Suppressor macrophage (primary cell): ENCODE results near the gene PDIA3.
"Not testable (repeated sequence)": the region's sequence is repeated elsewhere in the genome, so short reads cannot be mapped to it uniquely, and the experiment has no call there.

ENCODE experiments used
- DNase-seq, 4 experiments: peaks; one replicate each; pipeline ENCODE4 v3.0.0-alpha.2; 2020 to 2022

PDIA3 gene

DNA sequence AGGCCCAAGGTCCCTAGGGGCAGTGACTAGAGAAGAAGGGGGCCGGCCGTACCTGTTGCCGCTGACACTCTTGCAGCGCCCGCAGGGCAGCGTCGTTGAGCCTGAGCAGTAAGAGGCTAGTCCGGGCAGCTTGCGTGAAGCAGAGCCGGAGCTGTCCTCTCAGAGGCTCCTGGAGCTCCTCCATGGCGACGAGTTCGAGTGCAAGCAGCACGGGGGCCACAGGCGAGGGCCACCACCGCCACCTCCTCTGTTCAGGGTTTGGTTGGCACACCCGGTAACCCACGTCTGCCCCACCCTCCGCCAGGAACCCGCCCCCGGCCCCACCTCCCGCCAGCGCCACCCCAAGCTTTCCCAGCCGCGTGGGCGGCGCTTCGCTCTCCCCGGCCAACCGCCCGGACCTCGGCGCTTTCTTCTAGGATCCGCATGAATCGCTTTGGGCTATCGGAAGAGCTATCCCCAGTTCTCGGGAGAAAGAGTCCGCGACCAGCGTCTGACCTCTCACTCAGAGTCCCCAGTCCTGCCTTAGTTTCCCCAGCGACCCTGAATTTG lies 30.6 kb downstream of the PDIA3 start, which contains the start of gene ELL3:
ELL3 (minus strand) TSS at position 249 of the 549 bp plus-strand sequence; CDS start at position 184, 65 bp downstream.
- peak; percentile 78 to 94 (median 86) for DNase-seq

GRCh38 chr15:43777267-43777914 lies 31.2 kb downstream of the PDIA3 start:
- DNase-seq = peak; percentile 70 to 86 (median 77)

GRCh38 chr15:43779016-43779415 lies 32.8 kb downstream of the PDIA3 start:
- no peak for DNase-seq

- no peak for DNase-seq
These were observed 43.2 kb downstream of the PDIA3 start for GRCh38 chr15:43789409-43789808.

DNA sequence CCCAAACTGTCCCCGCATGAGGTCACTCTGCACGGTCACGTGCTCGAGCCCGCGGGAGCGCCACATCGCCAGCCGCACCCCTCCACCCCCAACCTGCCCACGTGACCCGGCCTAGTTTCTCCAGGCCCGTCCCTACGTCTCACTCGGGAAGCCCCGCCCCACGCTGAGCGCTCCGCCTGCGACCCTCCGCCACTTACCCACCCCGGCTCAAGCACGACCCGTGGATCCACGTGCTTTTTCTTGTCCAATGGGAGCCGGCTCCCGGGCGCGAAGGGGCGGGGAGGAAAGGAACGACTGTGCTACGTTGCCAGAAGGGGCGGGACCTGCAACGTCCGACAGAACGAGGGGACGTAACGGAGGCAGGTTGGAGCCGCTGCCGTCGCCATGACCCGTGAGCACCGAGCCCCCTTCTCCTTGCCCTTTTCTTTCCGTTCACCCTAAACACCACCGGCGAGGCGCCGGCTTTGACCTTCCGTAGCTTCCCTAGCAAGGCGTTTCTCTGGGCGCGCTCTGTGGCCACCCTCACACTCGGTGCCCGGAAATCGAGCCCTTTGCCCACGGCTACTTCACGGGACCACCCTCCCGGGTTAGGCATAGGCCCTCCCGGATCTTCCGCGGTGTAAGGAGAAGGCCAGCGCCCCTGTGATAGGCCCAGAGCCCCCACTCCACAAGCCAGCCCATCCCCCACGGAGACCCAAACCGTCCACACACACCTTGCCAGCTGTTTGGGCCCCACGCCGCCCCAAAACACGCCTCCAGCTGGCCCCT lies 45.9 kb downstream of the PDIA3 start, which contains the start of gene SERF2:
SERF2 (plus strand) TSS at position 328 of the 768 bp plus-strand sequence; CDS start at position 385, 57 bp downstream.
- peak; percentile 100 for DNase-seq

- DNase-seq = peak; percentile 76 to 87 (median 86)
These were observed 46.7 kb downstream of the PDIA3 start for GRCh38 chr15:43792761-43793476.

DNA sequence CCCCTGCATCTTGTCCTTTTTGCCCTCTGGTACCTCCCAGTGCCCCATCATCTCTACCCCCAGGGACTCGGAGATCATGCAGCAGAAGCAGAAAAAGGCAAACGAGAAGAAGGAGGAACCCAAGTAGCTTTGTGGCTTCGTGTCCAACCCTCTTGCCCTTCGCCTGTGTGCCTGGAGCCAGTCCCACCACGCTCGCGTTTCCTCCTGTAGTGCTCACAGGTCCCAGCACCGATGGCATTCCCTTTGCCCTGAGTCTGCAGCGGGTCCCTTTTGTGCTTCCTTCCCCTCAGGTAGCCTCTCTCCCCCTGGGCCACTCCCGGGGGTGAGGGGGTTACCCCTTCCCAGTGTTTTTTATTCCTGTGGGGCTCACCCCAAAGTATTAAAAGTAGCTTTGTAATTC lies 47.4 kb downstream of the PDIA3 start:
- DNase-seq = peak in 1 of 4 experiments; percentile 17

GRCh38 chr15:43794269-43795037 lies 48.2 kb downstream of the PDIA3 start:
- no peak for DNase-seq

- DNase-seq = no peak
These were observed 49.0 kb downstream of the PDIA3 start for GRCh38 chr15:43795197-43795596.

GRCh38 chr15:43795997-43796396 lies 49.8 kb downstream of the PDIA3 start:
- no peak for DNase-seq

DNA sequence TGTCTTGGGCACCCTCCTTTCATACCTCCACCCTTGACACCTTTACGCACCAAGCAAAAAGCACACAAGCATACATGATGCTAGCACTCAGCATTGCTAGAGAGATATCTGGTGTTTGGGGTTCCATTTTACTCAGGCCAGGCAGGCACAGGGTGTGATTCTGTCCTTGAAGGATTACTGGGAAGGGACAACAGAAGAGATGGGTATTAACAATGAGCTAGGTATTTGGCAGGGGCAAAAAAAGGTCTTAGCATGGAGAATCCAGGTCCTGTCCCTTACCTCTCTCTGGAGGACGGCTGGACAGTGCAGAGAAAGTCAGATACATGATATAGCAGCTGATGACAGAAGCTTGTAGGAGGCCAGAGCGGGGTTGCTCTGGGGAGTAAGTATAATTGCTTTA lies 50.3 kb downstream of the PDIA3 start:
- no peak for DNase-seq

DNA sequence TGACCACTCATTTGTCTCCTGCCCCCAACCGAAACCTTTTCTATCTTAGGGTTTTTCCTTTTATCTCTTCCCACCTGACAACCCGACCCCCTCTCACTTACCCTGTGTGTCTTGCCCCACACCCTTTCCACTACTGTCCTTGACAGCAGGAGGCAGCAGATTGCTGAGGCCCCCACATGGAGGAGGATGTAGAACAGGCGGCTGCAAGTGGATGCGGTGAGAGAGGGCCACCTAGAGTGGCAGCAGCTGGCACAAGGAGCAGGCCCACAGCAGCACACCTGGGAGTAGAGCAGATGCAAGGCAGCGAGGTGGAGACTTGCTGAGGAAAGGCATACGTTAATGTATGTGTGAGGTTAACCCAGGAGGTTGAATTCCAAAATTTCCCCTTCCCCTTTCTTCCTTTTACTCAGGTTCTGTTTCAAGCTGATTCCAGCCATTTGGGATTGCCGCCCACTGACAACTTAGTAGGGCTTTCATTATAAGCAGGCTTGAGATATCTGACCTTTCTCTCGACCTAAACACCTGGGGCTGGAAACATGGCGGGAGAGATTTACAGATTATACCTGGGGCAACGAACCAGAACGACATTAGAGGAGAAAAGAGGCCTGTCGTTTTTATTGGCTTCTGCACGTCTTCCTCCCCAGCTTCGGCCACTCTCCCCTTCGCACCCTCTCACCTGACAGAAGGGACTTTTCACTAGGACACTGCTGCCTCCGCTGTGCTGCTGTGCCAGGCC lies 53.1 kb downstream of the PDIA3 start:
- DNase-seq = no peak

DNA sequence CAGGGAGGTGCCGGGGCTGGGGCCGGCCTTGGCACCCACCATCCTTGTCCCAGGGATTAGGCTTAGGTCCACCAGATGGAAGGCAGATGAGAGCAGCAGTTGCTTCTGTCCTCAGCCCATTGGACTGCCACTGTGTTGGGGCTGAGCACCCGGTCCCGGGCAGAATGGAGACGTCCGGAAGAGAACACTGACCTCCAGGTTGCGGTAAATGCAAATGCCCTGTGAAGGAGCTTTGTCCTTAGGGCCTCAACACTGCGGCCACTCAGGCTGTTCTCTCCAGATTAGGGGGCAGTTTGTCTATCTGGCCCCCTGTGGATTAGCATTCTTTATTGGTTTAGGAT lies 53.7 kb downstream of the PDIA3 start, which contains the start of gene SERINC4:
SERINC4 (minus strand) TSS at position 276 of the 341 bp plus-strand sequence; CDS start at position 42, 234 bp downstream.
- no peak for DNase-seq

- peak; percentile 91 to 95 (median 93) for DNase-seq
These were observed 54.3 kb downstream of the PDIA3 start, which contains the start of gene HYPK for GRCh38 chr15:43800286-43801141. Gene HYPK, plus strand, starts transcription at chr15:43800599. Its CDS starts 24 bp downstream, at chr15:43800623.

GRCh38 chr15:43802676-43803075 lies 56.4 kb downstream of the PDIA3 start:
- not testable (repeated sequence) for DNase-seq

- no peak for DNase-seq
These were observed 62.3 kb downstream of the PDIA3 start for GRCh38 chr15:43808435-43808950.

DNA sequence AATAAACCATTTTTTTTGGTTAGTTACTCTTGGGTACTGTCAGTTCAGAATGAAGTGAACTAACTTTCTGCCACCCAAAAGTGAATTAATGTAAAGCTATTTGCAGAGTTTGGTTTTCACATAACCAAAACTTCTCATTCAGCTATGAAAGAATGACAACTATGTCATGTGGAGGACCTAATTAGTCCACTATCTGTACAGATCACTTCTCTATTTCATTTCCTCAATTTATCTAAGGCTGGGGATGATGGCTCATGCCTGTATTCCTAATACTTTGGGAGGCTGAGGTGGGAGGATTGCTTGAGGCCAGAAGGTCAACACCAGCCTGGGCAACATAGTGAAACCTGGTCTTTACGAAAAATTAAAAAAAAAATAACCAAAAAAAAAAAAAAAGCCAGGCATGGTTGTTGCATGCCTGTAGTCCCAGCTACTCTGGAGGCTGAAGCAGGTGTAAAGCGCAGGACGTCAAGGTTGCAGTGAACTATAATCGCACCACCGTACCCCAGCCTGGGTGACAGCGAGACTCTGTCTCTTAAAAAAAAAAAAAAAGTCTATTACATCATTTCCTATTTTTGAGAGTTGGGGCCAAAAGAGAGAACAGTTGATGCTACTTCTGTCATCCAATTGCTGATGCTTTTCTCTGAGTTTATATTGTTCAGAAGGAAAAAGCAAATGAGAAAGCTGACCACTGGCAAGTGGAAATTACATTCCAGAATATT lies 62.9 kb downstream of the PDIA3 start:
- DNase-seq = peak; percentile 55 to 87 (median 75)

DNA sequence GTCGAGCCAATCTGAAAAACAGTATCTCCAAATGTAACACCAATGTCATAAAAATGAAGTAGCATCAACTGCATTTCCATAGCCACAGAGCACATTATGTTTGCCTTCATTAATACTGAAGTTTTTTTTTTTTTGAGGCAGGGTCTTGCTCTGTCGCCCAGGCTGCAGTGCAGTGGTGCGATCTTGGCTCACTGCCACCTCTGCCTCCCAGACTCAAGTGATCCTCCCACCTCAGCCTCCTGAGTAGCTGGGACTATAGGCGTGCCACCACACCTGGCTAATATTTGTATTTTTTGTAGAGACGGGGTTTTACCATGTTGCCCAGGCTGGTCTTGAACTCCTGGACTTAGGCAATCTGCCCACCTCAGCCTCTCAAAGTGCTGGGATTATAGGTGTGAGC lies 68.8 kb downstream of the PDIA3 start:
- DNase-seq = not testable (repeated sequence)

- no peak for DNase-seq
These were observed 75.3 kb downstream of the PDIA3 start for GRCh38 chr15:43821505-43821904.
